A549 (cell line): ENCODE measurements around the gene C2CD3.

Source experiments
- CTCF ChIP-seq: fragments of >200 bp; sonication (Bioruptor Twin); formaldehyde crosslinking; IDR thresholded peaks from 3 replicates; pipeline ENCODE4 v1.5.1; 2016
- HOXB5 ChIP-seq: fragments of 250-450 bp; sonication (Bioruptor Pico); IDR thresholded peaks from 2 replicates; pipeline ENCODE4 v1.5.0; 2020; ENCODE audit warnings: mild to moderate bottlenecking, moderate library complexity
- KDM1A ChIP-seq: fragments of 200-600 bp; sonication (generic); IDR thresholded peaks from 2 replicates; pipeline ENCODE4 v1.6.1; 2016; ENCODE audit warnings: low read depth, mild to moderate bottlenecking
- POLR2A ChIP-seq: IDR thresholded peaks from 2 replicates; pipeline ENCODE4 v1.6.1; 2012; ENCODE audit warnings: mild to moderate bottlenecking, low read length
- RAD21 ChIP-seq, 2 experiments: fragments of >200 bp in 1 of 2; sonication (Bioruptor Twin) in 1 of 2; formaldehyde crosslinking in 1 of 2; IDR thresholded peaks in 1 of 2; conservative IDR thresholded peaks in 1 of 2; 2 replicates in 1 of 2; 3 replicates in 1 of 2; pipeline ENCODE4 v1.6.1; 2012 to 2018; ENCODE audit warnings: inconsistent platforms in 1 of 2
- USF2 ChIP-seq: fragments of 450-650 bp; IDR thresholded peaks from 2 replicates; pipeline ENCODE4 v1.6.1; 2014; ENCODE audit warnings: antibody characterized with exemption

GRCh38 chr11:74021998-74022397, 148.8 kb downstream of the C2CD3 start:
- no peak for TF ChIP-seq POLR2A
- no peak for TF ChIP-seq CTCF
- no peak for TF ChIP-seq KDM1A
- TF ChIP-seq USF2, result no peak
- TF ChIP-seq RAD21 (conservative IDR thresholded peaks at IDR 0.05 in 1 of 2, IDR thresholded peaks at IDR 0.05 in 1 of 2), result no peak
- no peak for TF ChIP-seq HOXB5
